A673 (cell line): ENCODE results near the gene KCNA3. TPM values are rescaled to one million over a fixed set of nuclear protein-coding genes. Genes with fewer than 3 reads are reported as not detected.

Experiments
- BruUV-seq: library from RNA; stranded (reverse); fragments of 400-500 nt; replicated peaks from 2 replicates; lab custom pipeline; 2021; lab: Mats Ljungman, UMichigan
- CTCF ChIA-PET: fragments of 300-600 bp; sonication (Branson Sonifier 250); formaldehyde crosslinking; loops from one replicate; lab custom pipeline; 2022; ENCODE audit warnings: antibody characterized with exemption; lab: Charles Lee
- POLR2A ChIA-PET: fragments of 300-600 bp; sonication (Branson Sonifier 250); formaldehyde crosslinking; loops from one replicate; lab custom pipeline; 2022; ENCODE audit warnings: antibody characterized with exemption; ENCODE audit not compliant: low non-redundant PET; lab: Charles Lee
- DNase-seq: peaks from one replicate; pipeline ENCODE4 v3.0.0-alpha.2; 2015; ENCODE audit warnings: low spot score
- H3K27ac ChIP-seq: fragments of 200-600 bp; sonication (generic); 2 replicates; pipeline ENCODE4 v1.5.1; 2016; ENCODE audit warnings: mixed run types, low read depth, mild to moderate bottlenecking, mixed read lengths, antibody characterized with exemption, low read length; ENCODE audit not compliant: poor library complexity, severe bottlenecking
- H3K27me3 ChIP-seq: fragments of 200-600 bp; sonication (generic); replicated peaks from 2 replicates; pipeline ENCODE4 v1.6.1; 2017; ENCODE audit warnings: mixed run types, low read depth, mild to moderate bottlenecking, mixed read lengths, antibody characterized with exemption, low read length; ENCODE audit not compliant: insufficient read depth, poor library complexity
- H3K36me3 ChIP-seq: fragments of 200-600 bp; sonication (generic); 2 replicates; pipeline ENCODE4 v1.6.1; 2016; ENCODE audit warnings: mixed run types, mild to moderate bottlenecking, mixed read lengths, antibody characterized with exemption, low read length; ENCODE audit not compliant: insufficient read depth, poor library complexity, severe bottlenecking
- H3K4me1 ChIP-seq: fragments of 200-600 bp; sonication (generic); 2 replicates; pipeline ENCODE4 v1.6.1; 2017; ENCODE audit warnings: mixed run types, mild to moderate bottlenecking, mixed read lengths, antibody characterized with exemption, low read length; ENCODE audit not compliant: insufficient read depth, poor library complexity, severe bottlenecking
- H3K4me3 ChIP-seq: fragments of 200-600 bp; sonication (generic); 2 replicates; pipeline ENCODE4 v1.5.1; 2016; ENCODE audit warnings: low read depth, mixed run types, mild to moderate bottlenecking, mixed read lengths, low read length; ENCODE audit not compliant: poor library complexity, severe bottlenecking
- H3K9me3 ChIP-seq: fragments of 200-600 bp; sonication (generic); 2 replicates; pipeline ENCODE4 v1.6.1; 2016; ENCODE audit warnings: mixed run types, low read depth, mild to moderate bottlenecking, mixed read lengths, antibody characterized with exemption, low read length; ENCODE audit not compliant: poor library complexity, severe bottlenecking
- EZH2 ChIP-seq: fragments of 200-600 bp; sonication (generic); IDR thresholded peaks from 2 replicates; pipeline ENCODE4 v1.6.1; 2017; ENCODE audit warnings: borderline replicate concordance, low read depth, mild to moderate bottlenecking, mixed read lengths, antibody characterized with exemption, low read length; ENCODE audit not compliant: poor library complexity, severe bottlenecking
- intact Hi-C: fragments of 100-400 bp; cut with micrococcal nuclease; formaldehyde crosslinking; loops from one replicate; pipeline ENCODE4 v1.10.0; 2022; ENCODE audit not compliant: unreplicated experiment
- total RNA-seq: library from RNA; stranded (reverse); gene quantifications from 2 replicates; pipeline ENCODE4 v1.2.3, GENCODE V29; 2021
- TF ChIP-seq, protein P1 (sequence below): fragments of 300-800, 200-600 bp; sonication (generic); conservative IDR thresholded peaks from 2 replicates; pipeline ENCODE4 v1.5.1; 2017; ENCODE audit warnings: low read depth, mild to moderate bottlenecking, antibody characterized with exemption, low read length, moderate library complexity, mixed read lengths

Gene KCNA3
- total RNA-seq, 1 experiment from 2014 or later = 0.43 TPM

- ChIA-PET POLR2A (no interaction called here), CTCF (no interaction called here)
- no TSS peak for BruUV-seq
- peak; percentile 85 for DNase-seq
- Histone ChIP-seq H3K36me3 (no peaks in the 10 kb centered on the region), H3K4me1 (peaks cover 11% of the 10 kb centered on the region), H3K27ac (no peak overlapping the region), H3K9me3 (no peaks in the 10 kb centered on the region), H3K27me3 (no peaks in the 10 kb centered on the region), H3K4me3 (no peak overlapping the region)
- intact Hi-C loops = loop anchor here (1.0 to 2.0 kb wide), 2 partner anchors 135 to 152 kb away; no protein-coding TSS in a partner anchor
- no peak for TF ChIP-seq EZH2
- TF ChIP-seq, protein P1, sequence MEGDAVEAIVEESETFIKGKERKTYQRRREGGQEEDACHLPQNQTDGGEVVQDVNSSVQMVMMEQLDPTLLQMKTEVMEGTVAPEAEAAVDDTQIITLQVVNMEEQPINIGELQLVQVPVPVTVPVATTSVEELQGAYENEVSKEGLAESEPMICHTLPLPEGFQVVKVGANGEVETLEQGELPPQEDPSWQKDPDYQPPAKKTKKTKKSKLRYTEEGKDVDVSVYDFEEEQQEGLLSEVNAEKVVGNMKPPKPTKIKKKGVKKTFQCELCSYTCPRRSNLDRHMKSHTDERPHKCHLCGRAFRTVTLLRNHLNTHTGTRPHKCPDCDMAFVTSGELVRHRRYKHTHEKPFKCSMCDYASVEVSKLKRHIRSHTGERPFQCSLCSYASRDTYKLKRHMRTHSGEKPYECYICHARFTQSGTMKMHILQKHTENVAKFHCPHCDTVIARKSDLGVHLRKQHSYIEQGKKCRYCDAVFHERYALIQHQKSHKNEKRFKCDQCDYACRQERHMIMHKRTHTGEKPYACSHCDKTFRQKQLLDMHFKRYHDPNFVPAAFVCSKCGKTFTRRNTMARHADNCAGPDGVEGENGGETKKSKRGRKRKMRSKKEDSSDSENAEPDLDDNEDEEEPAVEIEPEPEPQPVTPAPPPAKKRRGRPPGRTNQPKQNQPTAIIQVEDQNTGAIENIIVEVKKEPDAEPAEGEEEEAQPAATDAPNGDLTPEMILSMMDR = peak; percentile 93
These were observed 43.7 kb downstream of the KCNA3 start for GRCh38 chr1:110630839-110631663.

DNA sequence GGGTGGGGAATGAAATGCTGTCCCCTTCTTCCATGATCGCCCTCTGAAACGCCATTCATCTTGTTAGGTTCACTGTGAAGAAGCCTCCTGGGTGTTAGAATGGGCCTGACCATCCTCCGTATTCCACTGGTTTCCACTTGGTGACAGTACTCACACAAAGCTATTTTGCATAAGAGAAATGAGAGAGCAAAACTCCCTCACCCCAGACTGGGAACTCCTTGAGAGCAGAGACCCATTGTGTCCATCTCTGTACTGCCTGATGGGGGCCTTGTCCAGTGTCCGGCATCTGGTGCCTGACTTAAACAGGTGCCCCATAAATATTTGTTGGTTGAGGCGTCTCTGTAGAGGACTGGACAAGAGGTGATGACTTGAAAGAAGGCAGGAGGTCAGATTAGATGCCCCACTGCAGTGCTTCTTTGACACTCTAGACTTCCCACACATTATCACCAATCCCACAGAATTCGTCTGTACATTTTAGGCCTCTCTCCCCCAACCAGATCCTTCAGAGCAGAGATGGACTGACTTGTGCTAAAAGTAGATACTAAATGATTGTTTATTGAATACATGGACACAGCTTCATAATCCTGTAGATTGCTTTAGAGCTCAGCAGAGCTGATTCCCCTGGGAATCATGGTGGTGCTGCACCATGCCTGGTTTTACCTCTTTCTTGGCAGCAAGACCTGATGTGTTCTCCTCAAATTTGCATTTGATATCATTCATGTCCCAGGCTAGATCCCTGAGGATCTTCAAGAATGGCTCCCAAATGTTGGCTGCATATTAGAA, 46.2 kb downstream of the KCNA3 start:
- Histone ChIP-seq H3K27me3 (peaks cover 8% of the 10 kb centered on the region), H3K27ac (no peak overlapping the region), H3K4me1 (no peaks in the 10 kb centered on the region), H3K36me3 (no peaks in the 10 kb centered on the region), H3K9me3 (no peaks in the 10 kb centered on the region), H3K4me3 (no peak overlapping the region)
- intact Hi-C loops = no loop called here
- ChIA-PET POLR2A (no interaction called here), CTCF (interaction anchor here (1.2 kb wide), 1 partner anchor 138 kb away, joined by 3 read pairs; no protein-coding TSS in a partner anchor)
- no peak for TF ChIP-seq EZH2
- TF ChIP-seq, protein P1 = no peak
- BruUV-seq = no TSS peak
- no peak for DNase-seq

- no peak for DNase-seq
- H3K27me3 ChIP-seq = peaks cover 12% of the 10 kb centered on the region
- ChIA-PET CTCF (no interaction called here), POLR2A (no interaction called here)
- no peaks in the 10 kb centered on the region for H3K36me3 ChIP-seq
- H3K4me3 ChIP-seq = no peak overlapping the region
- no peaks in the 10 kb centered on the region for H3K9me3 ChIP-seq
- BruUV-seq = no TSS peak
- intact Hi-C loops = no loop called here
- H3K4me1 ChIP-seq = no peaks in the 10 kb centered on the region
- TF ChIP-seq EZH2 = no peak
- TF ChIP-seq, protein P1 = no peak
- H3K27ac ChIP-seq = no peak overlapping the region
These were observed 47.0 kb downstream of the KCNA3 start for GRCh38 chr1:110627764-110628163.
